Activated naive CD4-positive, alpha-beta T cell treated with anti-CD3 and anti-CD28 coated beads, Interleukin-2, amount 50 U/mL, for 24 hours (primary cell): ENCODE measurements around the gene BCAM.

Experiments used
- H3K27ac Mint-ChIP-seq: one replicate; pipeline ENCODE4 v1.8.0; 2021; ENCODE audit warnings: mild to moderate bottlenecking, mixed read lengths
- H3K27me3 Mint-ChIP-seq: one replicate; pipeline ENCODE4 v1.8.0; 2021; ENCODE audit warnings: mixed read lengths
- H3K36me3 Mint-ChIP-seq: one replicate; pipeline ENCODE4 v1.8.0; 2021; ENCODE audit warnings: mixed read lengths
- H3K4me1 Mint-ChIP-seq: one replicate; pipeline ENCODE4 v1.8.0; 2021; ENCODE audit warnings: mixed read lengths
- H3K4me3 Mint-ChIP-seq: one replicate; pipeline ENCODE4 v1.8.0; 2021; ENCODE audit warnings: mild to moderate bottlenecking, mixed read lengths
- H3K9me3 Mint-ChIP-seq: one replicate; pipeline ENCODE4 v1.8.0; 2021; ENCODE audit warnings: mixed read lengths

Gene BCAM

GRCh38 chr19:44782729-44783128, 26.2 kb upstream of the BCAM start:
- no peak overlapping the region for H3K4me3 Mint-ChIP-seq
- H3K4me1 Mint-ChIP-seq = peaks cover 6% of the 10 kb centered on the region
- no peaks in the 10 kb centered on the region for H3K36me3 Mint-ChIP-seq
- H3K27me3 Mint-ChIP-seq = peaks cover 3% of the 10 kb centered on the region
- H3K27ac Mint-ChIP-seq = no peak overlapping the region
- H3K9me3 Mint-ChIP-seq = no peaks in the 10 kb centered on the region

DNA sequence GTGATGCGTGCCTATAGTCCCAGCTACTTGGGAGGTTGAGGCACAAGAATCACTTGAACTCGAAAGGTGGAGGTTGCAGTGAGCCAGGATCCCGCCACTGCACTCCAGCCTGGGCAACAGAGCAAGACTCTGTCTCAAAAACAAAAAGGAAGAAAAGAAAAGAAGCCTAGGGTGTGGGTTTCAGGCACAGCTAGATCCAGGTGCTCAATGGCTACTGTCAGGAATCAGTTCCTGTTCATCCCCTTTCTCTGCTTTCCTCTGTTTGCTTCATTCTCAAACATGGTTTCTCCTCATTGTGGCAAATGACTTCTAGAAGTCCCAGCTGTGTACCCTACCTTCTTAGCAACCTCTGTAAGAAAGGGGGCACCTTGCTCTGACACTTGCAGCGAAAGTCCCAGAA, 25.4 kb upstream of the BCAM start:
- no peaks in the 10 kb centered on the region for H3K9me3 Mint-ChIP-seq
- peaks cover 3% of the 10 kb centered on the region for H3K27me3 Mint-ChIP-seq
- H3K36me3 Mint-ChIP-seq = no peaks in the 10 kb centered on the region
- H3K4me3 Mint-ChIP-seq = no peak overlapping the region
- peaks cover 6% of the 10 kb centered on the region for H3K4me1 Mint-ChIP-seq
- H3K27ac Mint-ChIP-seq = no peak overlapping the region

- no peak overlapping the region for H3K27ac Mint-ChIP-seq
- H3K27me3 Mint-ChIP-seq = peaks cover 3% of the 10 kb centered on the region
- H3K9me3 Mint-ChIP-seq = no peaks in the 10 kb centered on the region
- no peaks in the 10 kb centered on the region for H3K36me3 Mint-ChIP-seq
- no peak overlapping the region for H3K4me3 Mint-ChIP-seq
- H3K4me1 Mint-ChIP-seq = peaks cover 6% of the 10 kb centered on the region
Observed at GRCh38 chr19:44785271-44785670, 23.6 kb upstream of the BCAM start.

DNA sequence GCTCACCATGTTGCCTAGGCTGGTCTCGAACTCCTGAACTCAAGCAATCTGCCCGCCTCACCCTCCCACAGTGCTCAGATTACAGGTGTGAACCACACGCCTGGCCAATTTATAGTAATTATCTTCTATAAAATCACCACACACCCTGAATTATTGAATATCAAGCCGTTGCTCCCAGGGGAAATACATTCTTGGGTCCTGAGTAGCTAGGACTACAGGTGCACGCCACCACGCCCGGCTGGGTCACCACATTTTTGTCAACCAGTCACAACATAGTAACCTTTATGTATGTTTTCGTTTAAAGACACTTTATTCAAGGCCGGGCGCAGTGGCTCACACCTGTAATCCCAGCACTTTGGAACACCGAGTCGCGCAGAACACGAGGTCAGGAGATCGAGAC, 22.9 kb upstream of the BCAM start:
- Mint-ChIP-seq H3K27me3 (peaks cover 3% of the 10 kb centered on the region), H3K27ac (no peak overlapping the region), H3K36me3 (no peaks in the 10 kb centered on the region), H3K9me3 (no peaks in the 10 kb centered on the region), H3K4me3 (no peak overlapping the region), H3K4me1 (peaks cover 6% of the 10 kb centered on the region)

DNA sequence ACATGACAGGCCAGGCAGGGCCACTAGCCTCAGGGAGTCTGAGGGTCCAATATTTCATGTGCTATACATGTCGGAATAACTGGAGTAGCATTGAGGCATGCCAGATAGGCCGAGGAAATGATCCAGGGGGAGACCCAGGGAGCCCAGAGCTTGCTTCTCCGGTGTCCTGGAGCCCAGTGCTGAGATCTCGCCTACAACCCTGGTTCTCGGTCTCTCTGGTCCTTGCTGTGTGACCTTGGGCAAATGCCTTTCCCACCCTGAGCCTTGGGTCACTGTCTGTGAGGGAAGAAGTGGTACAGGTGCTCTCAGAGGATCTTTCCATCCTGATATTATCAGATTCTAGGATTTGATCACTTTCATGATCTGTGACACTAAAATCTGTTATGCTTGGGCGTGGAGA, 19.9 kb upstream of the BCAM start:
- Mint-ChIP-seq H3K27ac (no peak overlapping the region), H3K36me3 (no peaks in the 10 kb centered on the region), H3K27me3 (peaks cover 3% of the 10 kb centered on the region), H3K9me3 (no peaks in the 10 kb centered on the region), H3K4me1 (peaks cover 6% of the 10 kb centered on the region), H3K4me3 (no peak overlapping the region)

- Mint-ChIP-seq H3K27ac (no peak overlapping the region), H3K9me3 (no peaks in the 10 kb centered on the region), H3K36me3 (no peaks in the 10 kb centered on the region), H3K27me3 (no peaks in the 10 kb centered on the region), H3K4me1 (no peaks in the 10 kb centered on the region), H3K4me3 (no peak overlapping the region)
Observed at GRCh38 chr19:44789943-44790483, 18.9 kb upstream of the BCAM start.

DNA sequence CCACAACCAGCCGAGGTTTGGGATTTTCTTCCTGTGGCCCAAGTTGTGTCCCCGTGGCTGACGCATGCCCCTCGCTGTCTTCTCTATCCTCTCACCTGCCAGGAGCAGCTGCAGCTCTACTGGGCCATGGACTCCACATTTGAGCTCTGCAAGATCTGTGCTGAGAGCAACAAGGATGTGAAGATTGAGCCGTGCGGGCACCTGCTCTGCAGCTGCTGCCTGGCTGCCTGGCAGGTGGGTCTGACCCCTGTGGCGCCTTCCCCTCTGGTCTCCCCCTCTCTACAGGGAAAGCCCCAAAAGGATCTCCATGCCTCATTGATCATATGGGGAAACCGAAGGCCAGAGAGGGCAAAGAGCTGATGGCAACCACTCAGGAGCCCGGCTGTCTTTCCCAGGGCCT, 16.6 kb upstream of the BCAM start:
- Mint-ChIP-seq H3K36me3 (no peaks in the 10 kb centered on the region), H3K27me3 (no peaks in the 10 kb centered on the region), H3K9me3 (no peaks in the 10 kb centered on the region)

GRCh38 chr19:44794610-44795009, 14.3 kb upstream of the BCAM start:
- Mint-ChIP-seq H3K36me3 (no peaks in the 10 kb centered on the region), H3K9me3 (no peaks in the 10 kb centered on the region), H3K4me1 (peaks cover 23% of the 10 kb centered on the region), H3K27me3 (no peaks in the 10 kb centered on the region), H3K4me3 (no peak overlapping the region), H3K27ac (no peak overlapping the region)

More for the DNA sequence above, 16.6 kb upstream of the BCAM start:
- Mint-ChIP-seq H3K4me1 (peaks cover 19% of the 10 kb centered on the region), H3K27ac (no peak overlapping the region), H3K4me3 (no peak overlapping the region)

GRCh38 chr19:44795398-44795987, 13.4 kb upstream of the BCAM start:
- no peaks in the 10 kb centered on the region for H3K27me3 Mint-ChIP-seq
- H3K36me3 Mint-ChIP-seq = no peaks in the 10 kb centered on the region
- no peak overlapping the region for H3K27ac Mint-ChIP-seq
- H3K9me3 Mint-ChIP-seq = no peaks in the 10 kb centered on the region
- peaks cover 25% of the 10 kb centered on the region for H3K4me1 Mint-ChIP-seq
- no peak overlapping the region for H3K4me3 Mint-ChIP-seq

DNA sequence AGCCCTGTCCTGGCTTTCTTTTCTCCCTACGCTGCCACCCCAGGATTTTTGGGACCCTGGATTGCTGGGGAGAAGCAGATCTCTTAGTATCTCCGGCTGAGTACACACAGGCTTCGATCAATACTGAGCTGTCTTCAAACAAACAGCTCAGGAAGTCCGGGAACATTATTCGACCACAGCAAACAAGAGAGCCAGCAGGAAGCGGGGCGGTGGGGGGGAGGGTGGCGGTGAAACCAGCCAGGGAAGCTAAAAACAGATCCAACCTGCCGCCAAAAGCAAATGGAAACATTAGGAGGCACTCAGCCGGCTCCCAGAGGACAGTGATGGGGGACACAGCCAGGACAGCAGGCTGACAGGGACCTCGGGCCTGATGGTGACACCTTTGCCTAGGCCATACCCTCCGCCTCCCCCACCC, 12.2 kb upstream of the BCAM start:
- no peaks in the 10 kb centered on the region for H3K27me3 Mint-ChIP-seq
- no peaks in the 10 kb centered on the region for H3K36me3 Mint-ChIP-seq
- no peaks in the 10 kb centered on the region for H3K9me3 Mint-ChIP-seq
- H3K27ac Mint-ChIP-seq = peak overlapping the region; percentile 80
- peak overlapping the region; percentile 20 for H3K4me3 Mint-ChIP-seq
- H3K4me1 Mint-ChIP-seq = peaks cover 25% of the 10 kb centered on the region

- Mint-ChIP-seq H3K27ac (peak overlapping the region; percentile 30), H3K4me3 (no peak overlapping the region), H3K36me3 (no peaks in the 10 kb centered on the region), H3K27me3 (no peaks in the 10 kb centered on the region), H3K4me1 (peaks cover 25% of the 10 kb centered on the region), H3K9me3 (no peaks in the 10 kb centered on the region)
Observed at GRCh38 chr19:44799627-44800346, 9.1 kb upstream of the BCAM start.

GRCh38 chr19:44800461-44800860, 8.4 kb upstream of the BCAM start:
- Mint-ChIP-seq H3K4me1 (peaks cover 25% of the 10 kb centered on the region), H3K36me3 (no peaks in the 10 kb centered on the region), H3K4me3 (no peak overlapping the region), H3K27ac (no peak overlapping the region), H3K27me3 (no peaks in the 10 kb centered on the region), H3K9me3 (no peaks in the 10 kb centered on the region)

DNA sequence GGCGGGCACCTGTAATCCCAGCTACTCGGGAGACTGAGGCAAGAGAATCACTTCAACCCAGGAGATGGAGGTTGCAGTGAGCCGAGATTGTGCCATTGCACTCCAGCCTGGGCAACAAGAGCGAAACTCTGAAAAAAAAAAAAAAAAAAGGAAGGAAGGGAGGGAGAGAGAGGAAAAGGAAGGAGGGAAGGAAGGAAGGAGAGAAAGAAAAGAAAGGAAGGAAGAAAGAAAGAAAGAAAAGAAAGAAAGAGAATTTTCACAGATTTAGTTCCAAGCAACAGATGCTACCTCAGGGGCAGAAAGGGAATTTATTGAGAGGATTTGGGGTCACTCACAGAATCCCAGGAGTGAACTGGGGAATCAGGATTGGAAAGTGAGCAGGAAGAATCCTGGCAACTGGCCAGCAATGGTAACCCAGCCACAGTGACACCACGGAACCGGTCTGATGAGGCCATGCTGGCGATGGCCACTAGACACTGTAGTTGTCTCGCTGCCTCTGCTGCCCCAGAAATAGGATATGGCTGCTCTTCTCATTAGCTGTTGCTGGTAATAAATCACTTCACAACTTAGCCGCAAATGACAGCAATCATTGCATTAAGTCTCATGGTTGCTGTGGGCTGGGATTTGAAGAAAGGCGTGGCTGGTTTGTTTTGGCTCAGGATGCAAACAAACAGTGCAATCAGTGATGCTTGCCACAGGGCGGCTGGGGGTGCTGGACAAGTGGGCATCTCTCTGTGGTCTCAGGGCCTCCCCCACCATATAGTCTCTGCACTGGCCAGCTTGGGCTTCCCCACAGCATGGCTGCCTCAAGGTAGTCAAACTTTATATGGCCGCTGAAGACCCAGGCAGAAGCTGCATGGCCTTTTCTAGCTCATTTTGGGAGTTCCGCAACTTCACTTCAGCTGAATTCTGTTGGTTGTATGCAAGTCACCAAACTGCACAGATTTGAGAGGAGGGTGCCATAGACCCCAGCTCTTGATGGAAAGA, 5.2 kb upstream of the BCAM start:
- peak overlapping the region; percentile 80 for H3K27ac Mint-ChIP-seq

GRCh38 chr19:44806291-44806690, 2.6 kb upstream of the BCAM start:
- H3K9me3 Mint-ChIP-seq = no peaks in the 10 kb centered on the region
- H3K4me3 Mint-ChIP-seq = no peak overlapping the region
- H3K27ac Mint-ChIP-seq = no peak overlapping the region
- H3K27me3 Mint-ChIP-seq = peaks cover 5% of the 10 kb centered on the region
- H3K4me1 Mint-ChIP-seq = peaks cover 5% of the 10 kb centered on the region
- no peaks in the 10 kb centered on the region for H3K36me3 Mint-ChIP-seq

More for the DNA sequence above, 5.2 kb upstream of the BCAM start:
- Mint-ChIP-seq H3K36me3 (no peaks in the 10 kb centered on the region), H3K9me3 (no peaks in the 10 kb centered on the region), H3K4me1 (peaks cover 10% of the 10 kb centered on the region), H3K27me3 (no peaks in the 10 kb centered on the region), H3K4me3 (no peak overlapping the region)

- H3K9me3 Mint-ChIP-seq = no peaks in the 10 kb centered on the region
- no peak overlapping the region for H3K27ac Mint-ChIP-seq
- peaks cover 8% of the 10 kb centered on the region for H3K27me3 Mint-ChIP-seq
- no peak overlapping the region for H3K4me3 Mint-ChIP-seq
- H3K36me3 Mint-ChIP-seq = no peaks in the 10 kb centered on the region
- H3K4me1 Mint-ChIP-seq = peaks cover 5% of the 10 kb centered on the region
Observed at GRCh38 chr19:44807162-44807561, 1.7 kb upstream of the BCAM start.
